Spleen (tissue), 11 donors: ENCODE results near the gene ABCB4. TPM values are rescaled to one million over a fixed set of nuclear protein-coding genes. Genes with fewer than 3 reads are reported as not detected.
A peak's percentile ranks its signal among the peaks of the same experiment; 100 is the strongest.

Experiments
- DNase-seq: peaks from one replicate; pipeline ENCODE4 v3.0.0-alpha.2; 2020
- H3K27ac ChIP-seq, 8 donors: fragments of 200-600 bp; sonication (generic) in 7 of 8; 1 replicate in 4 of 8; 2 replicates in 4 of 8; pipeline versions ENCODE4 v1.5.0 to v1.8.0; 2016 to 2021; ENCODE audit warnings: inconsistent platforms in 4 of 8, mild to moderate bottlenecking in 4 of 8, moderate library complexity in 1 of 8
- H3K27me3 ChIP-seq, 7 donors: fragments of 200-600 bp; sonication (generic) in 6 of 7; replicated peaks in 1 of 7; 1 replicate in 4 of 7; 2 replicates in 3 of 7; pipeline versions ENCODE4 v1.5.0 to v1.8.0; 2016 to 2021; ENCODE audit warnings: inconsistent platforms in 3 of 7, mild to moderate bottlenecking in 1 of 7
- H3K36me3 ChIP-seq, 6 donors: fragments of 200-600 bp; sonication (generic) in 5 of 6; 1 replicate in 4 of 6; 2 replicates in 2 of 6; pipeline versions ENCODE4 v1.5.0 to v1.8.0; 2016 to 2021; ENCODE audit warnings: inconsistent platforms in 2 of 6
- H3K4me1 ChIP-seq, 6 donors: fragments of 200-600 bp; sonication (generic) in 5 of 6; 1 replicate in 3 of 6; 2 replicates in 3 of 6; pipeline versions ENCODE4 v1.5.0 to v1.8.0; 2016 to 2021; ENCODE audit warnings: inconsistent platforms in 3 of 6
- H3K4me3 ChIP-seq, 8 donors: fragments of 200-600 bp; sonication (generic) in 7 of 8; 1 replicate in 4 of 8; 2 replicates in 4 of 8; pipeline versions ENCODE4 v1.5.0 to v1.8.0; 2016 to 2021; ENCODE audit warnings: inconsistent platforms in 4 of 8, mild to moderate bottlenecking in 4 of 8, moderate library complexity in 2 of 8
- H3K9me3 ChIP-seq, 8 donors: fragments of 200-600 bp; sonication (generic) in 7 of 8; 1 replicate in 4 of 8; 2 replicates in 4 of 8; pipeline versions ENCODE4 v1.5.0 to v1.8.0; 2016 to 2021; ENCODE audit warnings: inconsistent platforms in 4 of 8
- POLR2A ChIP-seq, 3 donors: fragments of 450-650 bp; IDR thresholded peaks; one replicate each; pipeline ENCODE4 v1.5.1; 2017; ENCODE audit warnings: antibody characterized with exemption in 3 of 3, mild to moderate bottlenecking in 1 of 3
- POLR2AphosphoS5 ChIP-seq, 3 donors: sonication (generic); formaldehyde crosslinking; IDR thresholded peaks; one replicate each; pipeline ENCODE4 v1.5.1; 2017; ENCODE audit warnings: antibody characterized with exemption in 3 of 3
- WGBS, 5 donors: extraction: QIAGEN DNeasy Blood & Tissue Kit in 3 of 5; methylation state at CpG; one replicate each; pipeline versions ENCODE4 v1.1.5 to v1.1.7; 2013 to 2018; 5-methylcytosine and 5-hydroxymethylcytosine counted together
- intact Hi-C: fragments of 100-400 bp; cut with DNase I; formaldehyde crosslinking; loops from one replicate; pipeline ENCODE4 v1.15.0; 2023; ENCODE audit warnings: low total_unique reads
- polyA plus RNA-seq, 3 donors: library from polyadenylated mRNA; stranded (reverse); fragments of 200-250 nt; gene quantifications; one replicate each; pipeline ENCODE4 v1.2.1, GENCODE V29; 2013
- total RNA-seq, 7 donors: library from RNA; depleted of rRNA in 3 of 7; stranded (reverse); fragments of >200 nt in 3 of 7; fragmentation: NEBNext Ultra II Directional in 4 of 7; extraction: Animal tissue kit (Norgen Biotek cat#: 25700) in 4 of 7; gene quantifications; one replicate each; pipeline versions ENCODE4 v1.1.0 to v1.2.1, GENCODE V29; 2016 to 2021
- TF ChIP-seq, protein P1 (sequence below), 11 experiments: fragments of 200-600 bp in 7 of 11; fragments of 450-650 bp in 4 of 11; sonication (generic) in 4 of 11; IDR thresholded peaks in 8 of 11; conservative IDR thresholded peaks in 3 of 11; 1 replicate in 7 of 11; 2 replicates in 4 of 11; pipeline versions ENCODE4 v1.4.0 to v1.8.0; 2016 to 2021; ENCODE audit warnings: antibody characterized with exemption in 11 of 11, inconsistent platforms in 4 of 11, mild to moderate bottlenecking in 1 of 11
- donor health status: healthy with polysubstance abuse.
- donor health status: DM: no; HTN: no; CAD: no; lungs with moderate emphysema.
- donor health status: DM: no; HTN: no; CAD: no.
- donor health status: Bipolar disorder and iron deficiency.
- donor health status: healthy.
- donor health status: DM: no; HTN: no; CAD: no.
- donor health status: DM: yes; HTN: yes; CAD: no.

ABCB4 gene
- total and polyA plus RNA-seq, 10 donors, result 12.1 to 37.5 (median 21.7) TPM

DNA sequence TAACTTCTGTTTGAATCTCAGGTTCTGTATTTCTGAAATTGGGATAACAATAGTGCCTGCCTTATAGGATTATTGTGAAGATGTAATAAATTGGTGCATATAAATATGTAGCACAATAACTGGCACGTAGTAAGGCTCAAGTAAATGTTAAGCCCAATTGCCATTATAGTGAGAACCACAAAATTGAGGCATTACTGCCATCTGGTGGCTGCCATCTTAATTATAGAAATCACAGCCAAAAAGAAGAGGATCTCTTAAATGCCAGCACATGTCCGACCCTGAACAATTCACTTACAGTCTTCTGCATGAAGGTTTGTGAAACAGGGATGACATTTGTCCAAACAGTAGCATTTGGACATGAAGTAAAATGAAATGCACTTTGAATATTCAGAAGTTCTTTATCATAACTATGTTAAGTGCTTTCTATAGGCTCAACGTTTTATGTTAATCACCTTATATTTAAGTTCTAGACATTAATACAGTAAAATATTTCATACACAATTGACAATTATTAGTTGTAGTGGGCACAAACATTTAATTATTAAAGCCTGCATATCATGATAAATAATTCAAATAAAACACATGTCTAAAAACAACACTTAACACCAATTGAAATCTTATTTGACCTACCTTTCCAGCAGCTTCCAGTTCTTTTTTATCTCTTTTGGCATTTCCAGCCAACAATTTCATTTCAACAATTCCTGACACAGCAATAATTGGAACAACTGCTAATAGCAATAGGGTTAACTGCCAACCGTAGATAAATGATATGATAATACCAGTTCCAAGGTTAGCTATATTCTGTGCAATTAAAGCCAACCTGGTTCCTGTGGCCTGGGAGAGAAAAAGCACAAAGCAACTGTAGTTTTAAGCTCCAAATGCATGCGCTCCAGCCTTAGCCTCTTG lies 58.5 kb downstream of the ABCB4 start:
- no peak for DNase-seq
- Histone ChIP-seq H3K9me3 (no peaks in the 10 kb centered on the region), H3K27me3 (no peaks in the 10 kb centered on the region), H3K36me3 (peaks cover 0 to 8% (median 0%) of the 10 kb centered on the region in 6 donors), H3K27ac (no peak overlapping the region), H3K4me1 (peaks cover 0 to 6% (median 0%) of the 10 kb centered on the region in 6 donors), H3K4me3 (no peak overlapping the region)
- intact Hi-C loops, result loop anchor here (2.0 kb wide), 1 partner anchor 104 kb away; no protein-coding TSS in a partner anchor
- WGBS, 5 donors, result 48 to 56% (median 50%) methylated on average over 5 of the region's 5 CpGs
- TF ChIP-seq, protein P1, sequence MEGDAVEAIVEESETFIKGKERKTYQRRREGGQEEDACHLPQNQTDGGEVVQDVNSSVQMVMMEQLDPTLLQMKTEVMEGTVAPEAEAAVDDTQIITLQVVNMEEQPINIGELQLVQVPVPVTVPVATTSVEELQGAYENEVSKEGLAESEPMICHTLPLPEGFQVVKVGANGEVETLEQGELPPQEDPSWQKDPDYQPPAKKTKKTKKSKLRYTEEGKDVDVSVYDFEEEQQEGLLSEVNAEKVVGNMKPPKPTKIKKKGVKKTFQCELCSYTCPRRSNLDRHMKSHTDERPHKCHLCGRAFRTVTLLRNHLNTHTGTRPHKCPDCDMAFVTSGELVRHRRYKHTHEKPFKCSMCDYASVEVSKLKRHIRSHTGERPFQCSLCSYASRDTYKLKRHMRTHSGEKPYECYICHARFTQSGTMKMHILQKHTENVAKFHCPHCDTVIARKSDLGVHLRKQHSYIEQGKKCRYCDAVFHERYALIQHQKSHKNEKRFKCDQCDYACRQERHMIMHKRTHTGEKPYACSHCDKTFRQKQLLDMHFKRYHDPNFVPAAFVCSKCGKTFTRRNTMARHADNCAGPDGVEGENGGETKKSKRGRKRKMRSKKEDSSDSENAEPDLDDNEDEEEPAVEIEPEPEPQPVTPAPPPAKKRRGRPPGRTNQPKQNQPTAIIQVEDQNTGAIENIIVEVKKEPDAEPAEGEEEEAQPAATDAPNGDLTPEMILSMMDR (IDR thresholded peaks at IDR 0.05 in 8 of 11, conservative IDR thresholded peaks at IDR 0.05 in 3 of 11), result peak; percentile 27 to 77 (median 67)
- TF ChIP-seq POLR2A (IDR thresholded peaks at IDR 0.05) (no peak), POLR2AphosphoS5 (IDR thresholded peaks at IDR 0.05) (no peak)

DNA sequence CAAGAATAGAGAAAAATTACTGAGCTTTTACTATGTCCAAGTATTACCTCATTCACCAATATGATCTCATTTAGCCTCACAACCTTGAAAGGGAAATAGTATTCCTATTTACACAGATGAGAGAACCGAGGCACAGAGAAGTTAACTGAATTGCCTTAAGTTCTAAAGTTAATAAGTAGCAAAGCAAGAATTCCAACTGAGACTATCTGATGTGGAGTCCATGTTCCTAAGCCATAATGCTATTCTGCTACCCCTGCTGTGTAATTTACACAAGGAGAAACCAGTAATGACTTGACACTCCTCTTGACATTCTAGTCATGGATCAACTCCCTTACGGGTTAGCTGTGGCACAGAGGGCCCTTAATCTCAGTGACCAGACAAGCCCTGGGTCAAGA lies 60.7 kb downstream of the ABCB4 start:
- TF ChIP-seq POLR2AphosphoS5 (IDR thresholded peaks at IDR 0.05), result no peak
- TF ChIP-seq, protein P1 (IDR thresholded peaks at IDR 0.05 in 8 of 11, conservative IDR thresholded peaks at IDR 0.05 in 3 of 11), result no peak
- no peak for TF ChIP-seq POLR2A (IDR thresholded peaks at IDR 0.05)
- Histone ChIP-seq H3K36me3 (no peaks in the 10 kb centered on the region), H3K4me3 (no peak overlapping the region), H3K27ac (no peak overlapping the region), H3K9me3 (no peaks in the 10 kb centered on the region), H3K27me3 (no peaks in the 10 kb centered on the region), H3K4me1 (peaks cover 0 to 6% (median 0%) of the 10 kb centered on the region in 6 donors)
- DNase-seq, result no peak
- intact Hi-C loops, result no loop called here
- 72 to 94% (median 85%) methylated on average over 2 of the region's 2 CpGs for WGBS, 5 donors

DNA sequence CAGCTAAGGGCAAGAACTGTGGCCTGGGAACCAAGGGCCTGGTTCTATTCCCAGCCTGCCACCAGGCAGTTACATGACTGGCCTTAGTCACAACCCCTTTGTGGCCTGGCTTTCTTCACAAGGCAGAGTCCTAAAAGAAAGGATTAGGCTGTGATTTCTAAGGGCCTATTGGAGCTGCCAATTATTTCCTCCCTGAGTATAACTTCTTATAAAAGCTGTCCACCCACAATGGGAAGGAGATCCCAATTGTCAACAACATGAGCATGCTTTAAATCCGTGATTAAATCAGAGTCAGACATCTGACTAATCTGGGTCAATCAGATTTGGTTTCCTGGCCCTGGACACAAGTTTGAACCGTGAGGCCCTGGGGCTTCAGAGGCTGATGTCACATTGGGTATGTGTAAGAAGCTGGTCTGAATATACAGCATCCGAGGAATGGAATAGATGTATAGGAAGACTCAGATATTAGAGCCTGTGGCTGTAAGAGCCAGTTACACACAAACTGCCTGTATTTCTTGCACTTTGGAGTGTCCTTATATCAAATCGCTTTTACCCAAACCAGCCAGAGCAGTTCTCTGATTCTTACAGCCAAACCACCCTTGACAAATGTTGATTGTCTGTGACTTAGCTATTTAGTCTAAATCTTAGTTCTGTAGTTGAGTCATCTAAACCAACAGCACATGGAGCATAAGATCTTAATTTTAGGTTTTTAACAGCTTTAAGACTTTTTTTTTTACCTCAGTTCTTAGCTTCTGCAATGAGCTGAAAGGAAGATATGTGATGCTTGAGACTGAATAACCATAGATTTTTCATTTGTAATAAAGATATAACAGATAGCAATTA lies 61.3 kb downstream of the ABCB4 start:
- no peak for DNase-seq
- H3K9me3 ChIP-seq, result no peaks in the 10 kb centered on the region
- H3K27me3 ChIP-seq, result no peaks in the 10 kb centered on the region
- H3K36me3 ChIP-seq, result no peaks in the 10 kb centered on the region
- no peak overlapping the region for H3K4me3 ChIP-seq
- no peak overlapping the region for H3K27ac ChIP-seq
- TF ChIP-seq POLR2A (IDR thresholded peaks at IDR 0.05) (no peak), POLR2AphosphoS5 (IDR thresholded peaks at IDR 0.05) (no peak)
- TF ChIP-seq, protein P1 (IDR thresholded peaks at IDR 0.05 in 8 of 11, conservative IDR thresholded peaks at IDR 0.05 in 3 of 11), result no peak
- 78 to 86% (median 83%) methylated on average over 4 of the region's 4 CpGs for WGBS, 5 donors
- intact Hi-C loops, result no loop called here
- peaks cover 0 to 6% (median 0%) of the 10 kb centered on the region in 6 donors for H3K4me1 ChIP-seq
